Parathyroid adenoma (tissue), 2 donors: ENCODE measurements around the gene SVIL.
"Not testable (repeated sequence)": the region's sequence is repeated elsewhere in the genome, so short reads cannot be mapped to it uniquely, and the experiment has no call there.

Source experiments
- H2AFZ ChIP-seq: fragments of 300-600 bp; sonication (generic); one replicate; pipeline ENCODE4 v1.7.0; 2017; ENCODE audit warnings: antibody characterized with exemption, mild to moderate bottlenecking
- H3K27ac ChIP-seq: fragments of 300-600 bp; sonication (generic); one replicate; pipeline ENCODE4 v1.7.0; 2017
- H3K27me3 ChIP-seq: fragments of 300-600 bp; sonication (generic); one replicate; pipeline ENCODE4 v1.7.0; 2017; ENCODE audit warnings: low read length; ENCODE audit not compliant: control insufficient read depth, insufficient read depth
- H3K36me3 ChIP-seq: fragments of 300-600 bp; sonication (generic); one replicate; pipeline ENCODE4 v1.7.0; 2017; ENCODE audit warnings: low read length; ENCODE audit not compliant: control insufficient read depth, insufficient read depth
- H3K4me1 ChIP-seq: fragments of 300-600 bp; sonication (generic); one replicate; pipeline ENCODE4 v1.7.0; 2017; ENCODE audit warnings: control low read depth
- H3K4me2 ChIP-seq: fragments of 300-600 bp; sonication (generic); one replicate; pipeline ENCODE4 v1.7.0; 2017; ENCODE audit warnings: low read length
- H3K4me3 ChIP-seq: fragments of 300-600 bp; sonication (generic); one replicate; pipeline ENCODE4 v1.7.0; 2017; ENCODE audit warnings: low read depth, low read length
- H3K79me2 ChIP-seq: fragments of 300-600 bp; sonication (generic); one replicate; pipeline ENCODE4 v1.7.0; 2017; ENCODE audit warnings: control low read depth
- H3K9ac ChIP-seq: fragments of 300-600 bp; sonication (generic); one replicate; pipeline ENCODE4 v1.7.0; 2017; ENCODE audit warnings: mild to moderate bottlenecking
- H3K9me3 ChIP-seq: fragments of 300-600 bp; sonication (generic); one replicate; pipeline ENCODE4 v1.7.0; 2017; ENCODE audit warnings: low read length; ENCODE audit not compliant: control insufficient read depth
- TF ChIP-seq, protein P1 (sequence below): fragments of 300-600 bp; sonication (generic); IDR thresholded peaks from one replicate; pipeline ENCODE4 v1.7.0; 2017; ENCODE audit warnings: antibody characterized with exemption, mild to moderate bottlenecking
- donor health status: primary hyperparathyroidism.

Gene SVIL

GRCh38 chr10:29567003-29567402 is 67.8 kb downstream of the SVIL start:
- Histone ChIP-seq H2AFZ (no peak overlapping the region), H3K9ac (no peak overlapping the region), H3K27me3 (no peaks in the 10 kb centered on the region), H3K9me3 (no peaks in the 10 kb centered on the region), H3K4me3 (no peak overlapping the region), H3K36me3 (no peaks in the 10 kb centered on the region), H3K4me2 (no peak overlapping the region), H3K4me1 (peaks cover 4% of the 10 kb centered on the region), H3K79me2 (no peaks in the 10 kb centered on the region), H3K27ac (no peak overlapping the region)
- TF ChIP-seq, protein P1, sequence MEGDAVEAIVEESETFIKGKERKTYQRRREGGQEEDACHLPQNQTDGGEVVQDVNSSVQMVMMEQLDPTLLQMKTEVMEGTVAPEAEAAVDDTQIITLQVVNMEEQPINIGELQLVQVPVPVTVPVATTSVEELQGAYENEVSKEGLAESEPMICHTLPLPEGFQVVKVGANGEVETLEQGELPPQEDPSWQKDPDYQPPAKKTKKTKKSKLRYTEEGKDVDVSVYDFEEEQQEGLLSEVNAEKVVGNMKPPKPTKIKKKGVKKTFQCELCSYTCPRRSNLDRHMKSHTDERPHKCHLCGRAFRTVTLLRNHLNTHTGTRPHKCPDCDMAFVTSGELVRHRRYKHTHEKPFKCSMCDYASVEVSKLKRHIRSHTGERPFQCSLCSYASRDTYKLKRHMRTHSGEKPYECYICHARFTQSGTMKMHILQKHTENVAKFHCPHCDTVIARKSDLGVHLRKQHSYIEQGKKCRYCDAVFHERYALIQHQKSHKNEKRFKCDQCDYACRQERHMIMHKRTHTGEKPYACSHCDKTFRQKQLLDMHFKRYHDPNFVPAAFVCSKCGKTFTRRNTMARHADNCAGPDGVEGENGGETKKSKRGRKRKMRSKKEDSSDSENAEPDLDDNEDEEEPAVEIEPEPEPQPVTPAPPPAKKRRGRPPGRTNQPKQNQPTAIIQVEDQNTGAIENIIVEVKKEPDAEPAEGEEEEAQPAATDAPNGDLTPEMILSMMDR, result no peak

DNA sequence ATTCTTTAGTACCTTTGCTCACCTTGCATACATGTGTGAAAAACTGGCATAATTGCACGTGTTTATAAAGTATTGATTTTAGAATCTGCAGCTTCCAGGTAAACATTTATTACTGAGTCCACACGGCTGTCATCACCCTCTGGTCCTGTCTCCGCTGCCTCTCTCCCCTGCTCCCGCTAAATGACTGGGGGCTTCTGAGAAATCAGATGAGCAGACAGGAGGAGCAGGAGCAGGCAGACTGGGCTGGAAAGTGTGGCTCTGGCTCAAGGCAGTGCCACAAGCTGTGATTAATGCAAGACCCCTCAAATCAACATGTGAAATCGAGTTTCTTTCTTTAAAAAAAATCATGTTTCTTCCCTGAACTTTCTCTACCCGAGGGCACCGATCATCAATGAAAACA is 68.6 kb downstream of the SVIL start:
- not testable (repeated sequence) for H2AFZ ChIP-seq, H3K4me1 ChIP-seq, H3K36me3 ChIP-seq, H3K27ac ChIP-seq, H3K4me2 ChIP-seq, H3K79me2 ChIP-seq, H3K9ac ChIP-seq, H3K9me3 ChIP-seq, H3K27me3 ChIP-seq, H3K4me3 ChIP-seq

GRCh38 chr10:29563420-29564035 is 71.2 kb downstream of the SVIL start:
- Histone ChIP-seq H3K4me3 (no peak overlapping the region), H3K4me2 (no peak overlapping the region), H3K9ac (no peak overlapping the region), H3K36me3 (no peaks in the 10 kb centered on the region), H3K79me2 (no peaks in the 10 kb centered on the region), H2AFZ (no peak overlapping the region), H3K4me1 (no peaks in the 10 kb centered on the region), H3K27ac (no peak overlapping the region), H3K27me3 (no peaks in the 10 kb centered on the region), H3K9me3 (no peaks in the 10 kb centered on the region)
- TF ChIP-seq, protein P1, result no peak

- not testable (repeated sequence) for H3K9ac ChIP-seq, H3K4me1 ChIP-seq, H3K36me3 ChIP-seq, H3K27me3 ChIP-seq, H3K27ac ChIP-seq, H3K4me2 ChIP-seq, H3K79me2 ChIP-seq, H3K9me3 ChIP-seq, H2AFZ ChIP-seq, H3K4me3 ChIP-seq
Observed at GRCh38 chr10:29563006-29563405, 71.8 kb downstream of the SVIL start.

DNA sequence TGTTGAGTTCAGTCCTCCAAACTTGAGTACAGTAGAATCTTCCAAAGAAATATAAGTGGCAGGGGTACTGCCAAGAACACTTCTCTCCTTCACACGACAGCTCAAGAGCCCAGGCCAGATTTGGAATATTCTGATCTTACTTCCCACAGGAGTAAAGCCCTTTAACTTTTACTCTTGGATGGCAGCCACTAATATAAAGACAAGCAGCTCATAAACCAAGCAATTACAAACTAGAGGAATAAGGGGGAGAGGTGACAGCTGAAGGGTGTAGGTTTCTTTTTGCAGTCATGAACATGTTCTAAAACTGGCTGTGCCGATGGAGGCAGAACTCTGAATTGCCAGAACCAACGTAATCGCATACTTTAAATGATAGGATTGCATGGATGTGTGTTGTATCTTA is 74.8 kb downstream of the SVIL start:
- TF ChIP-seq, protein P1, result no peak
- Histone ChIP-seq H3K4me3 (no peak overlapping the region), H3K27ac (no peak overlapping the region), H3K4me2 (no peak overlapping the region), H3K27me3 (no peaks in the 10 kb centered on the region), H3K9me3 (no peaks in the 10 kb centered on the region), H3K36me3 (no peaks in the 10 kb centered on the region), H3K4me1 (peaks cover 7% of the 10 kb centered on the region), H3K79me2 (no peaks in the 10 kb centered on the region), H3K9ac (no peak overlapping the region), H2AFZ (no peak overlapping the region)

DNA sequence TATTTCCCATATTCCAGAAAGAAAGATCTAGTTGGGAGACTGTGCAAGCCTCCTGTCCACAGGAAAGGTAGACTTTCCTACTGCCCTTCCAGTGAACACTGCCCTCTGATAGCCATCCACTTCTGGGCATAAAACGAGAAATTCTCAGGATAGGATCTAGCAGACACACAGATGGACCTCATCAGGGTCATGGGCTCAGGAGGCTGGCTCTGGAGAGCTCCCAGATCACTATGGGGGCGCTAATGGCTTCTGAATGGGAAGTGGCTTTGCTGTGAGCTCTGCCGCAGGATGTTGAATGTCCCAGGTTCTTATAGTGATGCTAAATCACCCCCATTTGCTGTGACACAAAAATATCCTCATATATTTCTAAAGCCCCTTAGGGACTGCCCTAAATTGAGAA is 77.1 kb downstream of the SVIL start:
- Histone ChIP-seq H3K27ac (no peak overlapping the region), H3K9me3 (no peaks in the 10 kb centered on the region), H3K9ac (no peak overlapping the region), H2AFZ (no peak overlapping the region), H3K36me3 (no peaks in the 10 kb centered on the region), H3K4me2 (no peak overlapping the region), H3K4me3 (no peak overlapping the region), H3K79me2 (no peaks in the 10 kb centered on the region), H3K27me3 (no peaks in the 10 kb centered on the region), H3K4me1 (peaks cover 11% of the 10 kb centered on the region)
- TF ChIP-seq, protein P1, result no peak
